ENCODE measurements around the gene CCBE1. TPM values are rescaled to one million over a fixed set of nuclear protein-coding genes. Genes with fewer than 3 reads are reported as not detected.

Gene CCBE1
- total RNA-seq, 2 experiments from 2014 or later = not detected

DNA sequence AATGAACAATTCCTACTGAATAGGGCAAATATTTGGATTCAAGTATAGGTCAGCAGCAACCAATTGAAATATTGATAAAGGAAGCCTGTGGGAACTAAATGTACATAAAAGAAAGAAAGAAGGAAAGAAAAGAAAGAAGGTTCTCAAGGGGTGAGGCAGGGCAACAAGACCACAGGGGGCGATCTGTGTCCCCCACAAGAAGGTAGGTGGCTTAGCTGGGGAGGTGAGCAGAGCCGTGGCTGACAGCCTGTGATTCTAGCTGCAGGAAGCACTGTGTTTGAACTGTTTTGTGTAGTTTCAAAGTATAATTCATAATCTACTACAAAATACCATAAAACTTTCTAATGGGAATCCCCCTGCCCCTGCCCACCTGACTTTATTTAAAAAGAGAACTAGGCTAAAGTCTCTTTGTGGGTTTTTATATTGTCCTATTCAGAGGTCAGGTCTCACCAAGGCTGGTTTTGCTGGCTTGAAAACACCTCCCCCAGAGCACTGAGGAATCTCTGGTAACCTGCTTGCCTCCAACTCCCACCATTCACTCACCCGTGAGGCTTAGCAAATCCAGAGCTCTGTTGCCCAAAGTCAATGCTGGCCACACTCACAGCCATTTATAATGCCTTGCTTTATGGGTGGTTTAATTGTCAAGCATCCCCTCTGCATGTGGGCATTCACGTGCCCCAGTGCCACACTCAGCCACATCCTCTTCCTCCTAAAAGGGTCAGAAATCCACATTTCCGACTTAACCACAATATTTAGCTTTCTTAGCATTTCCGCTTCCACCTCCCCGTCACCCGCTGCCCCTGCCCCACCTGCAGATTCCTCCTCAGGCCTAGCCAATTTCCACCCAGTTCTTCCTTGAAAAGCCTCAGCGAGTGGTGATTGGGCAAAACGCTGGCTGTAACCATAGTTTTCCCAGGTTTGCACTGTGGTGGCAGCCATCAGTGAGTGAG lies 301.7 kb downstream of the CCBE1 start:
- DNase-seq (no peak), ATAC-seq (no peak)
- Mint-ChIP-seq H3K9me3 (ENCODE audit: insufficient read depth) (no peaks in the 10 kb centered on the region), H3K27me3 (ENCODE audit: low read depth) (peaks cover 20% of the 10 kb centered on the region), H3K27ac (no peak overlapping the region), H3K4me3 (no peak overlapping the region), H3K36me3 (ENCODE audit: low read depth) (no peaks in the 10 kb centered on the region), H3K4me1 (ENCODE audit: low read depth) (peaks cover 14% of the 10 kb centered on the region)
- ChIA-PET CTCF (interaction anchor here (0.7 kb wide), 1 partner anchor 9 kb away, joined by 3 read pairs; no protein-coding TSS in a partner anchor), POLR2A (no interaction called here)

DNA sequence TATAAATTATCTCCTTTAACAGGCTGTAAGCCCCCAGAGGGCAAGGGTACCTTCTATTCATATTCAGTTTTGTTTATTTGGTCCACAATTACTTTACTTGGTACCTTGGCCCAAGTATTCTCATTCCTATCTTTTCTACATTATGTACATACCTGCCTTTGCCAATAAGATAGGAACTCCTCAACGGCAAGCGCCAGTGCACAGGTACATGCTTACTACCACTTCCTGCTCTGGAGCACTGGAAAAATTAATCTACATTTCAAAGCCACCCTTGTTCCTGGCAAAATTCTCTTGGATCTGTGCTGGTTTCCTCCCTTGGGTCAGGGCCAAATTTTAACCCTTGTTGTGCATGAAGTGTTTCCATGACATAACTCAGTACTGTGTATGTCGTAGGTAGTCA lies 303.8 kb downstream of the CCBE1 start:
- ATAC-seq (no peak), DNase-seq (no peak)
- H3K9me3 Mint-ChIP-seq (ENCODE audit: insufficient read depth) = no peaks in the 10 kb centered on the region
- H3K27ac Mint-ChIP-seq = no peak overlapping the region
- H3K27me3 Mint-ChIP-seq (ENCODE audit: low read depth) = peaks cover 28% of the 10 kb centered on the region
- peaks cover 14% of the 10 kb centered on the region for H3K4me1 Mint-ChIP-seq (ENCODE audit: low read depth)
- POLR2A ChIA-PET = no interaction called here
- H3K4me3 Mint-ChIP-seq = no peak overlapping the region
- CTCF ChIA-PET = interaction anchor here (2.9 kb wide), 1 partner anchor 9 kb away, joined by 11 read pairs; no protein-coding TSS in a partner anchor
- no peaks in the 10 kb centered on the region for H3K36me3 Mint-ChIP-seq (ENCODE audit: low read depth)

GRCh38 chr18:59388817-59389216 lies 308.4 kb downstream of the CCBE1 start:
- Mint-ChIP-seq H3K27ac (no peak overlapping the region), H3K27me3 (ENCODE audit: low read depth) (peaks cover 21% of the 10 kb centered on the region), H3K4me1 (ENCODE audit: low read depth) (no peaks in the 10 kb centered on the region), H3K9me3 (ENCODE audit: insufficient read depth) (no peaks in the 10 kb centered on the region), H3K4me3 (no peak overlapping the region), H3K36me3 (ENCODE audit: low read depth) (no peaks in the 10 kb centered on the region)
- ATAC-seq (no peak), DNase-seq (no peak)
- ChIA-PET POLR2A (no interaction called here), CTCF (interaction anchor here (1.4 to 2.6 kb wide), 2 partner anchors 13 to 14 kb away, joined by 3 to 12 read pairs; no protein-coding TSS in a partner anchor)

GRCh38 chr18:59387687-59388565 lies 309.3 kb downstream of the CCBE1 start:
- H3K9me3 Mint-ChIP-seq (ENCODE audit: insufficient read depth) = no peaks in the 10 kb centered on the region
- H3K4me1 Mint-ChIP-seq (ENCODE audit: low read depth) = no peaks in the 10 kb centered on the region
- DNase-seq (no peak), ATAC-seq (no peak)
- ChIA-PET CTCF (interaction anchor here (1.1 to 2.6 kb wide), 4 partner anchors 8 to 79 kb away, joined by 3 to 12 read pairs (median 7); no protein-coding TSS in a partner anchor), POLR2A (no interaction called here)
- H3K36me3 Mint-ChIP-seq (ENCODE audit: low read depth) = no peaks in the 10 kb centered on the region
- no peak overlapping the region for H3K27ac Mint-ChIP-seq
- H3K27me3 Mint-ChIP-seq (ENCODE audit: low read depth) = peaks cover 16% of the 10 kb centered on the region
- no peak overlapping the region for H3K4me3 Mint-ChIP-seq

GRCh38 chr18:59386909-59387686 lies 310.1 kb downstream of the CCBE1 start:
- ChIA-PET POLR2A (no interaction called here), CTCF (interaction anchor here (1.1 to 2.6 kb wide), 5 partner anchors 9 to 78 kb away, joined by 3 to 12 read pairs (median 8); no protein-coding TSS in a partner anchor)
- Mint-ChIP-seq H3K4me3 (no peak overlapping the region), H3K36me3 (ENCODE audit: low read depth) (no peaks in the 10 kb centered on the region), H3K9me3 (ENCODE audit: insufficient read depth) (no peaks in the 10 kb centered on the region), H3K27ac (no peak overlapping the region), H3K27me3 (ENCODE audit: low read depth) (peaks cover 16% of the 10 kb centered on the region), H3K4me1 (ENCODE audit: low read depth) (no peaks in the 10 kb centered on the region)
- DNase-seq (no peak), ATAC-seq (no peak)

GRCh38 chr18:59385191-59385590 lies 312.0 kb downstream of the CCBE1 start:
- DNase-seq (no peak), ATAC-seq (no peak)
- ChIA-PET CTCF (no interaction called here), POLR2A (no interaction called here)
- H3K9me3 Mint-ChIP-seq (ENCODE audit: insufficient read depth) = no peaks in the 10 kb centered on the region
- H3K27me3 Mint-ChIP-seq (ENCODE audit: low read depth) = peaks cover 16% of the 10 kb centered on the region
- H3K4me1 Mint-ChIP-seq (ENCODE audit: low read depth) = no peaks in the 10 kb centered on the region
- no peak overlapping the region for H3K4me3 Mint-ChIP-seq
- no peak overlapping the region for H3K27ac Mint-ChIP-seq
- H3K36me3 Mint-ChIP-seq (ENCODE audit: low read depth) = no peaks in the 10 kb centered on the region

DNA sequence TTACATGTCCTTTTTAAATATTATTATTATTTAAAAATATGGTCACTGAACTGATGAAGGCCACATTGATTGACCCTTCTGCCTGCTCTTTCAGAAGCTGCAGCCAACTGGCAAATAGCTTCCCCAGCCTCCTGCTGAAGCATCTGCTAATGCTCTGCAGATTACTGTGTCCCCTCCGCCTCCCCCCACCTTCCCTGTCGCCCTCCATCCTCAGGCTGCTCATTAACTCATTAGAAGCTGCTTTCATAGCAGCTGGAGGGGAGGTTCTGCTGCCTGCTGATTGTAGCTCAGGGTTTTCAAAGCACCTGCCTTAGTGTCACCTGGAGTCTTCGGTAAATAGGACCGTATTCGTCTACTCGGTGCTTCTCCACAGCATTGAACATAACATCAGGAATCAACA lies 313.4 kb downstream of the CCBE1 start:
- no peak for DNase-seq
- peaks cover 22% of the 10 kb centered on the region for H3K27me3 Mint-ChIP-seq (ENCODE audit: low read depth)
- no peaks in the 10 kb centered on the region for H3K4me1 Mint-ChIP-seq (ENCODE audit: low read depth)
- no peak for ATAC-seq
- ChIA-PET CTCF (interaction anchor here (1.0 to 1.1 kb wide), 2 partner anchors 19 to 135 kb away, joined by 4 read pairs; no protein-coding TSS in a partner anchor), POLR2A (no interaction called here)
- no peaks in the 10 kb centered on the region for H3K36me3 Mint-ChIP-seq (ENCODE audit: low read depth)
- H3K27ac Mint-ChIP-seq = no peak overlapping the region
- H3K9me3 Mint-ChIP-seq (ENCODE audit: insufficient read depth) = no peaks in the 10 kb centered on the region
- no peak overlapping the region for H3K4me3 Mint-ChIP-seq

GRCh38 chr18:59382383-59382782 lies 314.8 kb downstream of the CCBE1 start:
- H3K27me3 Mint-ChIP-seq (ENCODE audit: low read depth) = peaks cover 18% of the 10 kb centered on the region
- POLR2A ChIA-PET = no interaction called here
- H3K36me3 Mint-ChIP-seq (ENCODE audit: low read depth) = no peaks in the 10 kb centered on the region
- DNase-seq (no peak), ATAC-seq (no peak)
- H3K27ac Mint-ChIP-seq = no peak overlapping the region
- CTCF ChIA-PET = no interaction called here
- no peaks in the 10 kb centered on the region for H3K4me1 Mint-ChIP-seq (ENCODE audit: low read depth)
- H3K9me3 Mint-ChIP-seq (ENCODE audit: insufficient read depth) = no peaks in the 10 kb centered on the region
- H3K4me3 Mint-ChIP-seq = no peak overlapping the region

- peaks cover 18% of the 10 kb centered on the region for H3K27me3 Mint-ChIP-seq (ENCODE audit: low read depth)
- no peak overlapping the region for H3K27ac Mint-ChIP-seq
- ChIA-PET POLR2A (no interaction called here), CTCF (no interaction called here)
- H3K9me3 Mint-ChIP-seq (ENCODE audit: insufficient read depth) = no peaks in the 10 kb centered on the region
- ATAC-seq (no peak), DNase-seq (no peak)
- no peak overlapping the region for H3K4me3 Mint-ChIP-seq
- H3K4me1 Mint-ChIP-seq (ENCODE audit: low read depth) = no peaks in the 10 kb centered on the region
- H3K36me3 Mint-ChIP-seq (ENCODE audit: low read depth) = no peaks in the 10 kb centered on the region
These were observed 315.3 kb downstream of the CCBE1 start for GRCh38 chr18:59381949-59382348.
